ENCODE results near the gene NAXD. TPM values are rescaled to one million over a fixed set of nuclear protein-coding genes. Genes with fewer than 3 reads are reported as not detected.

NAXD gene
- total RNA-seq, 2 donors from 2014 or later, result 36.2 to 71.6 TPM

- 89% methylated on average over 15 of the region's 16 CpGs for WGBS
- no peak for DNase-seq (ENCODE audit: low spot score)
- no peaks in the 10 kb centered on the region for H3K36me3 ChIP-seq
- H3K27ac ChIP-seq, result no peak overlapping the region
- H3K4me3 ChIP-seq, result no peak overlapping the region
- H3K27me3 ChIP-seq (replicated peaks; ENCODE audit: insufficient read depth), result no peaks in the 10 kb centered on the region
- TF ChIP-seq, protein P1, sequence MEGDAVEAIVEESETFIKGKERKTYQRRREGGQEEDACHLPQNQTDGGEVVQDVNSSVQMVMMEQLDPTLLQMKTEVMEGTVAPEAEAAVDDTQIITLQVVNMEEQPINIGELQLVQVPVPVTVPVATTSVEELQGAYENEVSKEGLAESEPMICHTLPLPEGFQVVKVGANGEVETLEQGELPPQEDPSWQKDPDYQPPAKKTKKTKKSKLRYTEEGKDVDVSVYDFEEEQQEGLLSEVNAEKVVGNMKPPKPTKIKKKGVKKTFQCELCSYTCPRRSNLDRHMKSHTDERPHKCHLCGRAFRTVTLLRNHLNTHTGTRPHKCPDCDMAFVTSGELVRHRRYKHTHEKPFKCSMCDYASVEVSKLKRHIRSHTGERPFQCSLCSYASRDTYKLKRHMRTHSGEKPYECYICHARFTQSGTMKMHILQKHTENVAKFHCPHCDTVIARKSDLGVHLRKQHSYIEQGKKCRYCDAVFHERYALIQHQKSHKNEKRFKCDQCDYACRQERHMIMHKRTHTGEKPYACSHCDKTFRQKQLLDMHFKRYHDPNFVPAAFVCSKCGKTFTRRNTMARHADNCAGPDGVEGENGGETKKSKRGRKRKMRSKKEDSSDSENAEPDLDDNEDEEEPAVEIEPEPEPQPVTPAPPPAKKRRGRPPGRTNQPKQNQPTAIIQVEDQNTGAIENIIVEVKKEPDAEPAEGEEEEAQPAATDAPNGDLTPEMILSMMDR (IDR thresholded peaks at IDR 0.05), result no peak
- TF ChIP-seq POLR2A (IDR thresholded peaks at IDR 0.05) (no peak), POLR2AphosphoS5 (IDR thresholded peaks at IDR 0.05) (no peak)
- no peaks in the 10 kb centered on the region for H3K9me3 ChIP-seq
- intact Hi-C loops (cut with DNase I), result no loop called here
- H3K4me1 ChIP-seq (replicated peaks), result no peaks in the 10 kb centered on the region
Measured at GRCh38 chr13:110651726-110652230, 36.4 kb downstream of the NAXD start.

- intact Hi-C loops (cut with DNase I), result no loop called here
- H3K27ac ChIP-seq, result no peak overlapping the region
- no peaks in the 10 kb centered on the region for H3K9me3 ChIP-seq
- H3K27me3 ChIP-seq (replicated peaks; ENCODE audit: insufficient read depth), result no peaks in the 10 kb centered on the region
- no peak for DNase-seq (ENCODE audit: low spot score)
- H3K4me1 ChIP-seq (replicated peaks), result no peaks in the 10 kb centered on the region
- no peaks in the 10 kb centered on the region for H3K36me3 ChIP-seq
- H3K4me3 ChIP-seq, result no peak overlapping the region
- TF ChIP-seq, protein P1 (IDR thresholded peaks at IDR 0.05), result no peak
- no peak for TF ChIP-seq POLR2A (IDR thresholded peaks at IDR 0.05)
- TF ChIP-seq POLR2AphosphoS5 (IDR thresholded peaks at IDR 0.05), result no peak
- 84% methylated on average over 10 of the region's 10 CpGs for WGBS
Measured at GRCh38 chr13:110652231-110652730, 36.9 kb downstream of the NAXD start.

DNA sequence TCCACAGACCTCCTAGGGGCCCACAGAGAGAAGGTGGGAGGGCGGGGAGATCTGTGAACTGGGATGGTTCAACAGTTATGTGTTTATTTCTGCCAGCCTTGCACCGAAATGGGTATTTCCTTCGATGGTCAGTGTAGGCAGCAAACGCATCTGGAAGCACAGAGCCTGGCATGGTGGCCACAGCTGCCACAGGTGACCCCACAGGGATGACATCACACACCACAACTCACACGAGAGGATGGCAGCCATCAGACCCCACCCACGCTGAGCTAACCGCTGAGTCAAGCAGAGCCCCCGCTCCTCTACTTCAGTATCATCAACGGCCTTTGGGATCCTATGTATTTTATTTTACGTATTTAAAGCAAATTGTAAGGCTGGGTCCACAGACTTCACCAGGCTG, 37.4 kb downstream of the NAXD start:
- Histone ChIP-seq H3K27ac (no peak overlapping the region), H3K9me3 (no peaks in the 10 kb centered on the region), H3K4me3 (no peak overlapping the region), H3K4me1 (replicated peaks) (no peaks in the 10 kb centered on the region), H3K27me3 (replicated peaks; ENCODE audit: insufficient read depth) (no peaks in the 10 kb centered on the region), H3K36me3 (no peaks in the 10 kb centered on the region)
- no peak for TF ChIP-seq POLR2A (IDR thresholded peaks at IDR 0.05)
- TF ChIP-seq POLR2AphosphoS5 (IDR thresholded peaks at IDR 0.05), result no peak
- TF ChIP-seq, protein P1 (IDR thresholded peaks at IDR 0.05), result no peak
- intact Hi-C loops (cut with DNase I), result no loop called here
- no peak for DNase-seq (ENCODE audit: low spot score)
- 92% methylated on average over 10 of the region's 10 CpGs for WGBS

DNA sequence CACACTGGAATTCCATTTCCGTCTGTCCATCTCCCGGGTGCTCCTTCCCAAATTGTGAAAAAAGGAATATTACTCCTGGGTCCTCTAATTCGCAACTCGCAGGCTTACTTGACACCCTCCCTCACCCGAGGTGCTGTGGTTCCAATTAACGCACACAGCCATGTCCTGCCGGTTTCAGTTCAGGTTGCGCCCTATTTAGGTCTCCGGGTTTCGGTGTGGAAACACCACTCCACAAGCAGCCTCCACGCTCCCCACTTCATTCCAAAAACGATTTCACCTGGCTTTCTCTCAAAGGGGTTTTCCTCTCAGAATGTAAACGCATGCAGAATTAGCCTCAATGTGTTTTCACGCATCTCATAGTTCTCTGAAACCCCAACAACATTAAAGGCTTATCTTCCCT, 37.9 kb downstream of the NAXD start:
- DNase-seq (ENCODE audit: low spot score), result no peak
- Histone ChIP-seq H3K27ac (no peak overlapping the region), H3K27me3 (replicated peaks; ENCODE audit: insufficient read depth) (no peaks in the 10 kb centered on the region), H3K4me1 (replicated peaks) (no peaks in the 10 kb centered on the region), H3K4me3 (no peak overlapping the region), H3K36me3 (no peaks in the 10 kb centered on the region), H3K9me3 (no peaks in the 10 kb centered on the region)
- 94% methylated on average over 14 of the region's 14 CpGs for WGBS
- intact Hi-C loops (cut with DNase I), result no loop called here
- TF ChIP-seq POLR2AphosphoS5 (IDR thresholded peaks at IDR 0.05) (no peak), POLR2A (IDR thresholded peaks at IDR 0.05) (no peak)
- TF ChIP-seq, protein P1 (IDR thresholded peaks at IDR 0.05), result no peak

GRCh38 chr13:110653851-110654250, 38.5 kb downstream of the NAXD start:
- no peak for DNase-seq (ENCODE audit: low spot score)
- Histone ChIP-seq H3K4me1 (replicated peaks) (no peaks in the 10 kb centered on the region), H3K4me3 (no peak overlapping the region), H3K27ac (no peak overlapping the region), H3K36me3 (no peaks in the 10 kb centered on the region), H3K9me3 (no peaks in the 10 kb centered on the region), H3K27me3 (replicated peaks; ENCODE audit: insufficient read depth) (no peaks in the 10 kb centered on the region)
- 93% methylated on average over 14 of the region's 14 CpGs for WGBS
- TF ChIP-seq POLR2AphosphoS5 (IDR thresholded peaks at IDR 0.05) (no peak), POLR2A (IDR thresholded peaks at IDR 0.05) (no peak)
- TF ChIP-seq, protein P1 (IDR thresholded peaks at IDR 0.05), result no peak
- intact Hi-C loops (cut with DNase I), result no loop called here
